HepG2 (cell line): Measurements from ENCODE around the gene HIPK2.

Experiments used
- CTCF ChIP-seq: sonication (generic); formaldehyde crosslinking; IDR thresholded peaks from 2 replicates; pipeline ENCODE4 v1.5.0; 2020; ENCODE audit warnings: mild to moderate bottlenecking, missing genetic modification reagents, moderate library complexity
- EZH2 ChIP-seq: conservative IDR thresholded peaks from 2 replicates; pipeline ENCODE4 v1.6.1; 2012; ENCODE audit warnings: mild to moderate bottlenecking, low read depth, low read length, moderate library complexity
- GATAD2A ChIP-seq: IDR thresholded peaks from 2 replicates; pipeline ENCODE4 v1.6.1; 2016
- JUN ChIP-seq: sonication (generic); formaldehyde crosslinking; IDR thresholded peaks from 2 replicates; pipeline ENCODE4 v1.4.0; 2020; ENCODE audit warnings: mild to moderate bottlenecking, missing genetic modification reagents
- KMT2B ChIP-seq: IDR thresholded peaks from 2 replicates; pipeline ENCODE4 v1.6.1; 2016; ENCODE audit warnings: missing genetic modification reagents, missing compliant biosample characterization
- MBNL3 ChIP-seq: fragments of 250-450 bp; sonication (Bioruptor Pico); conservative IDR thresholded peaks from 2 replicates; pipeline ENCODE4 v1.8.0; 2022; ENCODE audit warnings: mild to moderate bottlenecking, inconsistent platforms
- MNT ChIP-seq: fragments of 450-650 bp; IDR thresholded peaks from 2 replicates; pipeline ENCODE4 v1.6.1; 2016
- NBN ChIP-seq: fragments of 450-650 bp; conservative IDR thresholded peaks from 2 replicates; pipeline ENCODE4 v1.6.1; 2017
- NFE2L1 ChIP-seq: sonication (generic); formaldehyde crosslinking; IDR thresholded peaks from 2 replicates; pipeline ENCODE4 v1.4.0; 2020; ENCODE audit warnings: missing genetic modification reagents, mild to moderate bottlenecking, borderline replicate concordance
- NFIB ChIP-seq: sonication (generic); formaldehyde crosslinking; IDR thresholded peaks from 2 replicates; pipeline ENCODE4 v1.9.0; 2021; ENCODE audit warnings: missing genetic modification reagents, mild to moderate bottlenecking, borderline replicate concordance
- ZEB1 ChIP-seq: IDR thresholded peaks from 2 replicates; pipeline ENCODE4 v1.6.1; 2012; ENCODE audit warnings: mild to moderate bottlenecking, low read depth, inconsistent platforms; ENCODE audit not compliant: insufficient replicate concordance
- ZNF24 ChIP-seq: fragments of 450-650 bp; IDR thresholded peaks from 2 replicates; pipeline ENCODE4 v1.6.1; 2017; ENCODE audit warnings: antibody characterized with exemption, mild to moderate bottlenecking

- TF ChIP-seq MNT (no peak), MBNL3 (CRISPR knock-in tag) (no peak), KMT2B (CRISPR knock-in tag) (no peak), EZH2 (no peak), CTCF (CRISPR knock-in tag) (no peak), NBN (no peak), NFE2L1 (CRISPR knock-in tag) (no peak), GATAD2A (CRISPR knock-in tag) (no peak), JUN (CRISPR knock-in tag) (no peak), ZNF24 (no peak), ZEB1 (no peak), NFIB (CRISPR knock-in tag) (no peak)
Observed at GRCh38 chr7:139749545-139749944, 28.3 kb downstream of the HIPK2 start.
